ENCODE results near the gene TCEA2. TPM values are rescaled to one million over a fixed set of nuclear protein-coding genes. Genes with fewer than 3 reads are reported as not detected.
A peak's percentile ranks its signal among the peaks of the same experiment; 100 is the strongest.

Gene TCEA2
- total and polyA plus RNA-seq, 2 of the 13 experiments (the other 11 are each of a cell fraction or from before 2014, with no cell fraction given), result 28.1 to 33.7 TPM

DNA sequence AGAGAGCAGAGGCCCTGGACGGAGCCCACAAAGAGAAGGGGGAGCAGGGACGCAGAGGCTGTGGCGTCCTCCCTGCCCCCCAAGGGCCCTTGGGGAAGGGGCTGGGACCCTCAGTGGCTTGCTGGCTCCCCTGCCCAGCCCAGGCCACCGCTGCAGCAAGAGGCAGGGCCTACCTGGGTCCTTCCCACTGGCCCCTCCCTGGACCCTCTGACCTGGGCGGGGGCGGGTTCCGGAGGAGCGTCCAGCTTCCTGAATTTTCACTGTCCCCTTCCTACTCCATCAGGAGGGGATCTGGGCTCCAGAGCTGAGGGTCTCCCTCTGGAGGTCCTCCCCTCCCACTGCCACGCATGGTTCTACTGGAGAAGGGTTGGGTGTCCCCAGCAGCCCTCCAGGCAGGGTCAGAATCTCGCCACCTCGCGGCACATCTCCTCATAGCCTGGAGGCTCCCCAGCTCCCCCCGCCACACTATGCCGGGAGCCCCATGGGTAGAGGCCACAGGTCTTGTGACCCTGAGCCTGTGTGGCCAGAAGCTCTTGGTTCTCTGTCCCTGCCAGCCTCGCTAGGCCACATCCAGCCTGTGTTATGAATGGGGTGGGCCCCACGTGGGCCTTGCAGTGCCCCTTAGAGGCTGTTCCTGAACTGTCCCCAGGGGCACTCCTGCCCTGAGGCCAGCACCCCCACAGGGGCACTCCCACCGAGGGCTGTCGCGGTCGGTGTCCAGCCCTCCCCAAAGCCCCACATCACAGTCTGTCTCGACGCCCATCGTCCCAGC, 12.6 kb upstream of the TCEA2 start (continued):
- TF ChIP-seq NCOA2 (CRISPR knock-in tag; IDR thresholded peaks at IDR 0.05), result peak; percentile 12; the same call in 1 of the 2 replicates
- TF ChIP-seq FOSL2 (CRISPR knock-in tag; IDR thresholded peaks at IDR 0.05), result peak; percentile 20
- TF ChIP-seq, protein P1, sequence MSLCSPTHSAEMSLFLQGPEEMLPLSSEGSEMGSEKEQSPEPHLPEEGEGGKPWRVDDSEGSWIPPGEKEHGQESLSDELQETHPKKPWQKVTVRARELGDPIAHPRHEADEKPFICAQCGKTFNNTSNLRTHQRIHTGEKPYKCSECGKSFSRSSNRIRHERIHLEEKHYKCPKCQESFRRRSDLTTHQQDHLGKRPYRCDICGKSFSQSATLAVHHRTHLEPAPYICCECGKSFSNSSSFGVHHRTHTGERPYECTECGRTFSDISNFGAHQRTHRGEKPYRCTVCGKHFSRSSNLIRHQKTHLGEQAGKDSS (CRISPR knock-in tag; IDR thresholded peaks at IDR 0.05; ENCODE audit: borderline replicate concordance, low read depth), result no peak; the same call in 1 of the 2 replicates
- no peak for TF ChIP-seq ZNF207 (IDR thresholded peaks at IDR 0.05; ENCODE audit: borderline replicate concordance)
- TF ChIP-seq, protein P2, sequence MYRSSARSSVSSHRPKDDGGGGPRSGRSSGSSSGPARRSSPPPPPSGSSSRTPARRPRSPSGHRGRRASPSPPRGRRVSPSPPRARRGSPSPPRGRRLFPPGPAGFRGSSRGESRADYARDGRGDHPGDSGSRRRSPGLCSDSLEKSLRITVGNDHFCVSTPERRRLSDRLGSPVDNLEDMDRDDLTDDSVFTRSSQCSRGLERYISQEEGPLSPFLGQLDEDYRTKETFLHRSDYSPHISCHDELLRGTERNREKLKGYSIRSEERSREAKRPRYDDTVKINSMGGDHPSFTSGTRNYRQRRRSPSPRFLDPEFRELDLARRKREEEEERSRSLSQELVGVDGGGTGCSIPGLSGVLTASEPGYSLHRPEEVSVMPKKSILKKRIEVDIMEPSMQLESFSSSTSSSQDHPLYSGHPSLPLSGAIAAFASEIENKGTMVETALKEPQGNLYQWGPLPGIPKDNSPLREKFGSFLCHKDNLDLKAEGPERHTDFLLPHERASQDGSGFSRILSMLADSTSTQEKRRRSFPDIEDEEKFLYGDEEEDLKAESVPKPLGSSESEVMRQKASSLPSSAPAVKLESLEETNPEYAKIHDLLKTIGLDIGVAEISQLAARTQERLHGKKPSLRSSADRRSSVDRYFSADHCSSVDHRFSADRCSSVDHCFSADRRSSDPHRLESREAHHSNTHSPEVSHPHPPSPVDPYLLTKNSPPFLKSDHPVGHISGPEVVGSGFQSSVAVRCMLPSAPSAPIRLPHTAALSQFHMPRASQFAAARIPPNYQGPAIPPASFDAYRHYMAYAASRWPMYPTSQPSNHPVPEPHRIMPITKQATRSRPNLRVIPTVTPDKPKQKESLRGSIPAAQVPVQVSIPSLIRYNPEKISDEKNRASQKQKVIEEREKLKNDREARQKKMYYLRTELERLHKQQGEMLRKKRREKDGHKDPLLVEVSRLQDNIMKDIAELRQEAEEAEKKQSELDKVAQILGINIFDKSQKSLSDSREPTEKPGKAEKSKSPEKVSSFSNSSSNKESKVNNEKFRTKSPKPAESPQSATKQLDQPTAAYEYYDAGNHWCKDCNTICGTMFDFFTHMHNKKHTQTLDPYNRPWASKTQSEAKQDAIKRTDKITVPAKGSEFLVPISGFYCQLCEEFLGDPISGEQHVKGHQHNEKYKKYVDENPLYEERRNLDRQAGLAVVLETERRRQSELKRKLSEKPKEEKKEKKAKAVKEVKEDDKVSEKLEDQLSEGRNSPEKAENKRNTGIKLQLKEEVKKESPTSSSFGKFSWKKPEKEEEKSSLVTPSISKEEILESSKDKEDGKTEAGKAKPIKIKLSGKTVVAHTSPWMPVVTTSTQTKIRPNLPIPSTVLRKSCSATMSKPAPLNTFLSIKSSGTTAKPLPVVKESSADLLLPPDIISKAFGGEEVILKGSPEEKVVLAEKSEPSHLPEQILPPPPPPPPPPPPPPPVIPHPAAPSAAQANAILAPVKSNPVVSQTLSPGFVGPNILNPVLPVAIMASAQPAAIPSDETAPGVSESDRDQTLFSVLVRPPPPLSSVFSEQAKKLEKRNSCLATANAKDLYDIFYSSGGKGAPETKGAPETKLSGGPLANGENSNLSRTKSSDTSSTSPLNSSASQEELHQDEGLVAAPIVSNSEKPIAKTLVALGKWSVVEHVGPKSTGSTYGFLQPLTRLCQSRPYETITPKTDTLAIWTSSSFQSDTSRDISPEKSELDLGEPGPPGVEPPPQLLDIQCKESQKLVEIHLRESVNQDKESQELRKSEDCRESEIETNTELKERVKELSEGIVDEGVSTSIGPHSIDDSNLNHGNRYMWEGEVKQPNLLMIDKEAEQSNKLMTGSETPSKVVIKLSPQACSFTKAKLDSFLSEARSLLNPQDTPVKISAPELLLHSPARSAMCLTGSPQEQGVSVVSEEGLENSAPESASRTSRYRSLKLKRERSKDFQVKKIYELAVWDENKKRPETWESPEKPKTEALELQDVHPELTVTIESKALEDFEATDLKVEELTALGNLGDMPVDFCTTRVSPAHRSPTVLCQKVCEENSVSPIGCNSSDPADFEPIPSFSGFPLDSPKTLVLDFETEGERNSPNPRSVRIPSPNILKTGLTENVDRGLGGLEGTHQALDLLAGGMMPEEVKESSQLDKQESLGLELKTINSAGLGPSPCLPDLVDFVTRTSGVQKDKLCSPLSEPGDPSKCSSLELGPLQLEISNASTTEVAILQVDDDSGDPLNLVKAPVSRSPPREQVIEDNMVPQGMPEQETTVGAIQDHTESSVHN (CRISPR knock-in tag; IDR thresholded peaks at IDR 0.05), result 0 out of 2 replicates have a peak, but pooled peaks have one; percentile 0
- 0 out of 2 replicates have a peak, but pooled peaks have one; percentile 17 for TF ChIP-seq RFX5 (IDR thresholded peaks at IDR 0.05; ENCODE audit: low read depth, low read length)
- TF ChIP-seq, protein P3, sequence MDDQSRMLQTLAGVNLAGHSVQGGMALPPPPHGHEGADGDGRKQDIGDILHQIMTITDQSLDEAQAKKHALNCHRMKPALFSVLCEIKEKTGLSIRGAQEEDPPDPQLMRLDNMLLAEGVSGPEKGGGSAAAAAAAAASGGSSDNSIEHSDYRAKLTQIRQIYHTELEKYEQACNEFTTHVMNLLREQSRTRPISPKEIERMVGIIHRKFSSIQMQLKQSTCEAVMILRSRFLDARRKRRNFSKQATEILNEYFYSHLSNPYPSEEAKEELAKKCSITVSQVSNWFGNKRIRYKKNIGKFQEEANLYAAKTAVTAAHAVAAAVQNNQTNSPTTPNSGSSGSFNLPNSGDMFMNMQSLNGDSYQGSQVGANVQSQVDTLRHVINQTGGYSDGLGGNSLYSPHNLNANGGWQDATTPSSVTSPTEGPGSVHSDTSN (CRISPR knock-in tag; IDR thresholded peaks at IDR 0.05; ENCODE audit: borderline replicate concordance), result no peak; the same call in 1 of the 2 replicates
- 0 out of 2 replicates have a peak, but pooled peaks have one; percentile 1 for TF ChIP-seq MEIS1 (CRISPR knock-in tag; IDR thresholded peaks at IDR 0.05; ENCODE audit: borderline replicate concordance)
- TF ChIP-seq, protein P4, sequence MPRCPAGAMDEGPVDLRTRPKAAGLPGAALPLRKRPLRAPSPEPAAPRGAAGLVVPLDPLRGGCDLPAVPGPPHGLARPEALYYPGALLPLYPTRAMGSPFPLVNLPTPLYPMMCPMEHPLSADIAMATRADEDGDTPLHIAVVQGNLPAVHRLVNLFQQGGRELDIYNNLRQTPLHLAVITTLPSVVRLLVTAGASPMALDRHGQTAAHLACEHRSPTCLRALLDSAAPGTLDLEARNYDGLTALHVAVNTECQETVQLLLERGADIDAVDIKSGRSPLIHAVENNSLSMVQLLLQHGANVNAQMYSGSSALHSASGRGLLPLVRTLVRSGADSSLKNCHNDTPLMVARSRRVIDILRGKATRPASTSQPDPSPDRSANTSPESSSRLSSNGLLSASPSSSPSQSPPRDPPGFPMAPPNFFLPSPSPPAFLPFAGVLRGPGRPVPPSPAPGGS (CRISPR knock-in tag; IDR thresholded peaks at IDR 0.05), result no peak; the same call in 1 of the 2 replicates
- TF ChIP-seq CBX5 (CRISPR knock-in tag; IDR thresholded peaks at IDR 0.05; ENCODE audit: borderline replicate concordance), result no peak; the same call in 1 of the 2 replicates
- TF ChIP-seq ZNF644 (CRISPR knock-in tag; IDR thresholded peaks at IDR 0.05; ENCODE audit: low read depth), result 0 out of 2 replicates have a peak, but pooled peaks have one; percentile 16
- TF ChIP-seq ZBTB42 (CRISPR knock-in tag; IDR thresholded peaks at IDR 0.05), result no peak
- peak; percentile 28 for TF ChIP-seq GATAD1 (CRISPR knock-in tag; IDR thresholded peaks at IDR 0.05)
- TF ChIP-seq ZBTB3 (CRISPR knock-in tag; IDR thresholded peaks at IDR 0.05; ENCODE audit: borderline replicate concordance, low read depth), result no peak
- peak; percentile 49; the same call in 1 of the 2 replicates for TF ChIP-seq MIER2 (CRISPR knock-in tag; IDR thresholded peaks at IDR 0.05)
- TF ChIP-seq RBM22 (optimal IDR thresholded peaks at IDR 0.05; ENCODE audit: low read length), result no peak
- TF ChIP-seq CENPX (CRISPR knock-in tag; IDR thresholded peaks at IDR 0.05), result no peak
